ENCODE data around the gene PHF2.

Gene PHF2

GRCh38 chr9:93560991-93561390 lies 15.4 kb upstream of the PHF2 start:
- POLR2A ChIA-PET = no interaction called here

DNA sequence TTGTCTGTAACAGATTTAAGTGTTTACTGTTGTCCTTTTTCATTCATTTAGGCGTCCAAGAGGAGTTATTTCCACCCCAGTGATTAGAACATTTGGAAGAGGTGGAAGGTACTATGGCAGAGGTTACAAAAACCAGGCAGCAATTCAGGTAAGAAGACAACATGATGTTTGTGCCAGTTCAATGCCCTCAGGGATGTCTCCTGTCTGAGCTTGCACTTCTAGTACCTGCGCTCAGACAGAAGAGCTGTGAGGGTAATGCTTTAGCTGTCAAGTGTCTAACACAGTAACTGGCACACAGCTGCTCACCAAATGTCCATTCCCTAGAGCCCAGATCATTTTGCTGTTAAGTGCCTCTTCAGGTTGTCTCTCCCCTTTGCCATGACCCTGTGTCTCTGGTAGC lies 14.2 kb upstream of the PHF2 start:
- POLR2A ChIA-PET = no interaction called here
- CTCF ChIA-PET = no interaction called here
- no peaks in the 10 kb centered on the region for H3K9me3 ChIP-seq (ENCODE audit: control insufficient read depth, insufficient read depth, low read depth, low read length)
- peaks cover 14 to 72% of the 10 kb centered on the region in 2 experiments; a peak in 2 of 3 replicates for H3K36me3 ChIP-seq (ENCODE audit: control insufficient read depth in 2 of 2, insufficient read depth in 1 of 2, low read length in 2 of 2)
- no peak overlapping the region for H3K4me3 ChIP-seq (ENCODE audit: low read depth, low read length)
- H3K4me1 ChIP-seq (ENCODE audit: control insufficient read depth, insufficient read depth, low read length) = no peaks in the 10 kb centered on the region
- no peak overlapping the region for H3K27ac ChIP-seq (ENCODE audit: extremely low read depth, low read depth, low read length)
- TF ChIP-seq ZNF521 (tag by site-specific recombination; IDR thresholded peaks at IDR 0.05) (no peak), ZNF426 (tag by site-specific recombination; IDR thresholded peaks at IDR 0.05) (no peak), ZNF26 (tag by site-specific recombination; IDR thresholded peaks at IDR 0.05) (no peak)
- TF ChIP-seq, protein P1, sequence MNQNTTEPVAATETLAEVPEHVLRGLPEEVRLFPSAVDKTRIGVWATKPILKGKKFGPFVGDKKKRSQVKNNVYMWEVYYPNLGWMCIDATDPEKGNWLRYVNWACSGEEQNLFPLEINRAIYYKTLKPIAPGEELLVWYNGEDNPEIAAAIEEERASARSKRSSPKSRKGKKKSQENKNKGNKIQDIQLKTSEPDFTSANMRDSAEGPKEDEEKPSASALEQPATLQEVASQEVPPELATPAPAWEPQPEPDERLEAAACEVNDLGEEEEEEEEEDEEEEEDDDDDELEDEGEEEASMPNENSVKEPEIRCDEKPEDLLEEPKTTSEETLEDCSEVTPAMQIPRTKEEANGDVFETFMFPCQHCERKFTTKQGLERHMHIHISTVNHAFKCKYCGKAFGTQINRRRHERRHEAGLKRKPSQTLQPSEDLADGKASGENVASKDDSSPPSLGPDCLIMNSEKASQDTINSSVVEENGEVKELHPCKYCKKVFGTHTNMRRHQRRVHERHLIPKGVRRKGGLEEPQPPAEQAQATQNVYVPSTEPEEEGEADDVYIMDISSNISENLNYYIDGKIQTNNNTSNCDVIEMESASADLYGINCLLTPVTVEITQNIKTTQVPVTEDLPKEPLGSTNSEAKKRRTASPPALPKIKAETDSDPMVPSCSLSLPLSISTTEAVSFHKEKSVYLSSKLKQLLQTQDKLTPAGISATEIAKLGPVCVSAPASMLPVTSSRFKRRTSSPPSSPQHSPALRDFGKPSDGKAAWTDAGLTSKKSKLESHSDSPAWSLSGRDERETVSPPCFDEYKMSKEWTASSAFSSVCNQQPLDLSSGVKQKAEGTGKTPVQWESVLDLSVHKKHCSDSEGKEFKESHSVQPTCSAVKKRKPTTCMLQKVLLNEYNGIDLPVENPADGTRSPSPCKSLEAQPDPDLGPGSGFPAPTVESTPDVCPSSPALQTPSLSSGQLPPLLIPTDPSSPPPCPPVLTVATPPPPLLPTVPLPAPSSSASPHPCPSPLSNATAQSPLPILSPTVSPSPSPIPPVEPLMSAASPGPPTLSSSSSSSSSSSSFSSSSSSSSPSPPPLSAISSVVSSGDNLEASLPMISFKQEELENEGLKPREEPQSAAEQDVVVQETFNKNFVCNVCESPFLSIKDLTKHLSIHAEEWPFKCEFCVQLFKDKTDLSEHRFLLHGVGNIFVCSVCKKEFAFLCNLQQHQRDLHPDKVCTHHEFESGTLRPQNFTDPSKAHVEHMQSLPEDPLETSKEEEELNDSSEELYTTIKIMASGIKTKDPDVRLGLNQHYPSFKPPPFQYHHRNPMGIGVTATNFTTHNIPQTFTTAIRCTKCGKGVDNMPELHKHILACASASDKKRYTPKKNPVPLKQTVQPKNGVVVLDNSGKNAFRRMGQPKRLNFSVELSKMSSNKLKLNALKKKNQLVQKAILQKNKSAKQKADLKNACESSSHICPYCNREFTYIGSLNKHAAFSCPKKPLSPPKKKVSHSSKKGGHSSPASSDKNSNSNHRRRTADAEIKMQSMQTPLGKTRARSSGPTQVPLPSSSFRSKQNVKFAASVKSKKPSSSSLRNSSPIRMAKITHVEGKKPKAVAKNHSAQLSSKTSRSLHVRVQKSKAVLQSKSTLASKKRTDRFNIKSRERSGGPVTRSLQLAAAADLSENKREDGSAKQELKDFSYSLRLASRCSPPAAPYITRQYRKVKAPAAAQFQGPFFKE (tag by site-specific recombination; IDR thresholded peaks at IDR 0.05; ENCODE audit: borderline replicate concordance) = no peak
- TF ChIP-seq, protein P2, sequence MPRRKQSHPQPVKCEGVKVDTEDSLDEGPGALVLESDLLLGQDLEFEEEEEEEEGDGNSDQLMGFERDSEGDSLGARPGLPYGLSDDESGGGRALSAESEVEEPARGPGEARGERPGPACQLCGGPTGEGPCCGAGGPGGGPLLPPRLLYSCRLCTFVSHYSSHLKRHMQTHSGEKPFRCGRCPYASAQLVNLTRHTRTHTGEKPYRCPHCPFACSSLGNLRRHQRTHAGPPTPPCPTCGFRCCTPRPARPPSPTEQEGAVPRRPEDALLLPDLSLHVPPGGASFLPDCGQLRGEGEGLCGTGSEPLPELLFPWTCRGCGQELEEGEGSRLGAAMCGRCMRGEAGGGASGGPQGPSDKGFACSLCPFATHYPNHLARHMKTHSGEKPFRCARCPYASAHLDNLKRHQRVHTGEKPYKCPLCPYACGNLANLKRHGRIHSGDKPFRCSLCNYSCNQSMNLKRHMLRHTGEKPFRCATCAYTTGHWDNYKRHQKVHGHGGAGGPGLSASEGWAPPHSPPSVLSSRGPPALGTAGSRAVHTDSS (tag by site-specific recombination; IDR thresholded peaks at IDR 0.05) = no peak

More at GRCh38 chr9:93560991-93561390, 15.4 kb upstream of the PHF2 start:
- H3K9me3 ChIP-seq (ENCODE audit: control insufficient read depth, insufficient read depth, low read depth, low read length) = no peaks in the 10 kb centered on the region
- peaks cover 14 to 82% of the 10 kb centered on the region in 2 experiments; a peak in 2 of 3 replicates for H3K36me3 ChIP-seq (ENCODE audit: control insufficient read depth in 2 of 2, insufficient read depth in 1 of 2, low read length in 2 of 2)
- H3K4me3 ChIP-seq (ENCODE audit: low read depth, low read length) = no peak overlapping the region
- TF ChIP-seq ZNF837 (tag by site-specific recombination; IDR thresholded peaks at IDR 0.05) (no peak), ZBTB10 (tag by site-specific recombination; IDR thresholded peaks at IDR 0.05) (no peak), ZBTB17 (tag by site-specific recombination; IDR thresholded peaks at IDR 0.05) (no peak), ZNF24 (tag by site-specific recombination; IDR thresholded peaks at IDR 0.05) (no peak), KLF17 (tag by site-specific recombination; IDR thresholded peaks at IDR 0.05) (no peak), ZNF157 (tag by site-specific recombination; IDR thresholded peaks at IDR 0.05) (no peak), ZNF658 (tag by site-specific recombination; IDR thresholded peaks at IDR 0.05) (no peak), ZNF747 (tag by site-specific recombination; IDR thresholded peaks at IDR 0.05) (no peak)
- TF ChIP-seq, protein P3, sequence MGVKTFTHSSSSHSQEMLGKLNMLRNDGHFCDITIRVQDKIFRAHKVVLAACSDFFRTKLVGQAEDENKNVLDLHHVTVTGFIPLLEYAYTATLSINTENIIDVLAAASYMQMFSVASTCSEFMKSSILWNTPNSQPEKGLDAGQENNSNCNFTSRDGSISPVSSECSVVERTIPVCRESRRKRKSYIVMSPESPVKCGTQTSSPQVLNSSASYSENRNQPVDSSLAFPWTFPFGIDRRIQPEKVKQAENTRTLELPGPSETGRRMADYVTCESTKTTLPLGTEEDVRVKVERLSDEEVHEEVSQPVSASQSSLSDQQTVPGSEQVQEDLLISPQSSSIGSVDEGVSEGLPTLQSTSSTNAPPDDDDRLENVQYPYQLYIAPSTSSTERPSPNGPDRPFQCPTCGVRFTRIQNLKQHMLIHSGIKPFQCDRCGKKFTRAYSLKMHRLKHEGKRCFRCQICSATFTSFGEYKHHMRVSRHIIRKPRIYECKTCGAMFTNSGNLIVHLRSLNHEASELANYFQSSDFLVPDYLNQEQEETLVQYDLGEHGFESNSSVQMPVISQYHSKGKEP (tag by site-specific recombination; IDR thresholded peaks at IDR 0.05) = no peak
- no peaks in the 10 kb centered on the region for H3K4me1 ChIP-seq (ENCODE audit: control insufficient read depth, insufficient read depth, low read length)
- no peak overlapping the region for H3K27ac ChIP-seq (ENCODE audit: extremely low read depth, low read depth, low read length)
- CTCF ChIA-PET = no interaction called here

Measured in HEK293 (cell line).